GM19025 (cell line): Measurements from ENCODE around the gene IGSF21.

Experiments used
- ATAC-seq: cut with Tn5 transposase; IDR thresholded peaks from one replicate; pipeline ENCODE4 v1.9.1; 2021; ENCODE audit warnings: mild to moderate bottlenecking, low read depth, moderate library complexity; ENCODE audit not compliant: unreplicated experiment

The IGSF21 gene

DNA sequence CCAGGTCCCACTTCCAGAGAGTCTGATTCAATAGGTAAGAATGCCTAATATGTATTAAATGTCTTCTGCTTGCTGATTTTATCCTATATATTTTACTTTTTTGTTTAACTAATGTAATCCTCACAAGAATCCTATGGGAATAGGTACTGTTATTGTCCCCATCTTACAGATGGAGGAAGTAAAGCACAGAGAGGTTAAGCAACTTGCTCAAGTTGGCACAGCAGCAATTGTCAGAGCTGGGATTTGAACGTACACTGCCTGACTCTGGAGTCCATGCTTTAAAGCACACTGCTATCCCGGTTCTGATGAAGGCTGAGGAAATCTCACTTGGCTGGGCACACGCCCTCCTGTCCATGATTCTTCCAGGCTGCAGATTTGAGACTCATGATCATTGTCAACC, 62.8 kb downstream of the IGSF21 start:
- ATAC-seq: no peak

DNA sequence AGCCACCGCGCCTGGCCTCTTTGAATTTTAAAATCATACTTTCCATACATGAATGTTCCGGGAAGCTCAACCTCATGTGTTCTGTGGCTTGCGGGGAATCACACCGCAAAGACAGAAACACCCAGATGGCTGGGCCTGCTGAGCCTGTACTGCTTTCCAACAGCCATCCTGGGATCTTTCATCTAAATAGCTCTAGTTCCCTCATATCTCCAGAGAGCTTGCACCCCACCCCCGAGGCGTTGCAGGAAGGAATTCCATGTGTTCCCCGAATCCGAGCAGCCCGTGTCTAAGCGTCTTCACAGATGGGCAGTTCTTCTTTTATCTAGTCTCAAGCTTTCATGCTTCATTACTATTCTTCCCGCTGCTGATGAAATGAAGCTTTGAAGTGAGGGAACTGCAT, 66.4 kb downstream of the IGSF21 start:
- ATAC-seq: no peak

DNA sequence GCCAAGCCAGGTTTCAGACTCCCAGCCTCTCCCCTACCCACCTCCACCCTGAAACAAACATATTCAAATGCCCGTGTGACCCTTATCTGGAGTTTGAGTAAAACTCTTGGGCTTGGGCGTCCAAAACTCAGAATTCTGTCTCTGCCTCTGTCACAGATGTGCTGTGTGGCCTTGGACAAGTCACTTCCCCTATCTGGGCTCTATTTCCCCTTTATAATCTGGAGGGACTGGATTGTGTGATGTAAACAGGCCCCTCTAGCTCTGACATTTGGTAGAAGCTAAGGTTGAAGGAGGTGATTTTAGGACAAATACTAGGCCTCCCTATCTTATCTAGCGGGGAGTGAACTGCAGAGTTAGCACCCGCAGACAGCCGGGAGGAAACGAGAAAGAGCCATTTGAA, 67.5 kb downstream of the IGSF21 start:
- no peak for ATAC-seq

DNA sequence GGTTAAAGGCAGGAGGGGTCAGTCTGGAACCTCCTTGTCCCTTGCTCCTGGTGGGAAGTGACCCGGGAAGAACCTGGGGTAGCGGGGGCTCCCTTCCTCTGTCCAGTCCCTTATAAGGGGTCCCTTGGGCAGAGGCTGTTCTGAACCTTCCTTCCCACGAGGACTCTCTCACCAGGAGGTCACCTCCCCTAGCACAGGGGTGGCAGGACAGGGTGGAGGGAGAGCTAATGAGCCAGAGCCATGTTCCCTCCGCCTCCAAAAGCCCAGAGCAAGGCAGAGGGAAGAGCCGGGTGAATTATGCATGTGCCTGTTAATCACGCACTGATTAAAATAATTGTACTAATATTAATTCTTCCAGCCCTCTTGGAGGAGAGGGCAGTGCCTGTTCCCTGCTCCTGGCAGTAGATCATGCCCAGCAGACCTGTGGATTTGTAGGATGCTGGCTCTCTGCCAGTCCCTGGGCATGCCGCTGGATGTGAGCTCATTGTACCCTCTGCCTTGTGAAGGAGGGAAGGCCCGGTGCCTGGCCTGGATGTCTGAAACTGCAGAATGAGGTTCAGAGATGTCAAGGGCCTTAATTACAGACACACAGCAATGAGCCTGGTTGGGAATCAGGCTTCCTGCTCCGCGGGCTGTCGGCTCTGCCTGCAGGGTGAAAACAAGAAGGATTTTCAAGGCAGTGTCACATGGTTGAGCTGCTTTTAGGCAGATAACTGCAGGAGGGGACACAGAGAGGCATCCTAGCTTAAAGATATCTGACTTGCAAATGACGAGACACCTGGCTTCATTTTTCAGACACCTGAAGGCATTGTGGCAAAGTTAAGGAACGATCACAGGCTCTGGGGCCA, 68.2 kb downstream of the IGSF21 start:
- no peak for ATAC-seq

DNA sequence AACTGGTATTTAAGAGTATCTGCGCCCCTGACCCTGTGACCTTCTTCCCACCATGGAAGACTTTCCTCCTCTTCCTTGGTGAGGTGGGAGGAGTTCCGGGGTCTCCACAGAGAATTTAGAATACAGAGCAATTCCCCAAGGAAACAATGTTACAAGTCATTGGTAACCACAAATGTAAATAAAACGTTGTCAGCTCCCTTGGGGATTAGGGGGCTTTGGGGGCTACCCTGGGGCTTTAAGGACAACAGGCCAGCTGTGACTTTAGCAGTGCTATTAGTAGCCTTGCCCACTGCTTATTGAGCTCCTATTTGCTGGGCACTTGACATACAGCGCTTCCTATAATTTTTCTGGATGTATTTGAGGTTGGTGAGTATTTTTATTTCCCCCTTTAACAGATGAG, 69.0 kb downstream of the IGSF21 start:
- ATAC-seq: no peak

DNA sequence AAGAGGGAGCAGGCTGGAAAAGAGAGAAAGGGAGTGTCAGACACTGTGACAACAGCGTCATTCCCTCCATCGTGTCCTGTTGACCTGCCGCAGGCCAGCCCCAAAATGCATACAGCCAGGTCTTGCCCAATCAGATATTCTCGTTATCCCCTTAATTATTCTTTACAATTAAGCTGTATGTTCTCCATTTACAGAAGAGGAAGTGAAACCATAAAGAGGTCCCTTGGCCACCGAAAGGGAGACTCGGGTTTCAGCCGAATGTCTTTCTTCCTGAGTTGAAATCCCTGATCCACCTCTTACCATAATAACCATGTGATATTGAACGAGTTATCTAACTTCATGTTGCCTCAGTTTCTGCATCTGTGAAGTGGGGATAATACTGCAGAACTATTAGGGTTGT, 70.5 kb downstream of the IGSF21 start:
- no peak for ATAC-seq

DNA sequence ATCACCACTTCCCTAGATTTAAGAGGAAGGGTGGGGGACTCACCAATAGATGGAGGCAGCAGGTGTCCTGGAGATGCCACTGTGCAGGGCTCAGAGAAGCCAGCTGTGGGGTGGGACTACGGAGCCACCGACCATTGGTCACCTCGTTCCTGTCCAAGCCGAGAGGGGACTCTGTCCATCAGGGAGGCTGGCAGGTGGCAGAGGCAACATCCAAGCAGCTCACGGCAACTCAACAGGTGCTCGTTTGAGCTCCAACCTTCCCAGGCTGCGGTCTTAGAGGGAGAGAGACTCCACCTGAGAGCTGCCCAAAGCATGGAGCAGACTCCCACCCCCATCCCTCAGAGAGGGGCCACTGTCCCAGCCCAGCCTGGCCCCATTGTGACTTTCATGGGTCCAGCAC, 71.4 kb downstream of the IGSF21 start:
- ATAC-seq: no peak

DNA sequence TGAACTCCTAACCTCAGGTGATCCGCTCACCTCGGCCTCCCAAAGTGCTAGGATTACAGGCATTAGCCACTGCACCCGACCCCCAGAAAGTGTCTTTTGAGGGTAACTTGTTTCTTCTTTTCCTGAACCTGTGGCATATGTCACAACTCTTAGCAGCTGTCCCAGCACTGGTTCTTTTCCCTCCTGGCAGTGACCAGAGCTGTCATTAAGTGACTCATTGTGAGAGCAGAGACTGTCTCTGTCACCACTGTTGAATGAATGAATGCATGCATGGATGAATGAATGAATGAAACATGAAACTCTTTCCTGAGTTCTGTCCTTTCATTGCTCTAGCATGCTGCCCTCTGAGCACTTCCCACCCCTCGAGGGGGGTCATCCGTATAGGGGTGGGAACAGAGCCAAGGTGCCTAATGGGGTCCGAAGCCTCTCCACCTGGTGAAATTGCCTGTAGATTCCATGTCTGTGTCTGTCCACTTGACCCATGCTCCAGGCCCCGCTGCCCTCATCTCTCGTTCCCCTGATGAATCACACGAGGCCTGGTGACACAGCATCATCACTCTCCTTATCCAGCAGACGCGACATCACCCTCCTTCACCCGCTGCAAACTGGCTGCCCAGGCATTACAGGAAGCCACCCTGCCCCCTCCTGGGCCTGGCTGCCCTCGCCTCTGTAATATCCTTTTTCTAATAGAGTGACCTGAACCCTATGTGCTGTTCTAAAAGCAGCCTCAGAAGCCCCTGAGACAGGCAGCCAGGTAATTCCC, 75.0 kb downstream of the IGSF21 start:
- ATAC-seq: no peak

DNA sequence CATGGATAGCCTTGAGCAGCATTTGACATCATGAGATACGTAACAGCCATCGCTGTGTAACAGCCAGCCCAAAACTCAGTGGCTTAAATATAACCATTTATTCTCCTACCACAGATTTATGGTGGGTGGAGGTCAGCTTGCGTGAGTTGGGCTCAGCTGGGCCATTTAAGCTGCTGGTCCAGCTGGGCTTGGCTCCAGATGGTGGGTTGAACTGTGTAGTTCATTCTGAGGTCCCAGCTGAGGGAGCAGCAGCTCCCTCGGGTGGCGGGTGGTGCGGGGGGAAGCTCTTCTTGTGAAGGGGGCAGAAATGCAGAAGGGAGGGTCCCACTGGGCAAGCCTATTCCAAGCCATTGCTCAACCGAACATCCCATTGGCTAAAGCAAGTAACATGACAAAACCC, 75.9 kb downstream of the IGSF21 start:
- no peak for ATAC-seq

DNA sequence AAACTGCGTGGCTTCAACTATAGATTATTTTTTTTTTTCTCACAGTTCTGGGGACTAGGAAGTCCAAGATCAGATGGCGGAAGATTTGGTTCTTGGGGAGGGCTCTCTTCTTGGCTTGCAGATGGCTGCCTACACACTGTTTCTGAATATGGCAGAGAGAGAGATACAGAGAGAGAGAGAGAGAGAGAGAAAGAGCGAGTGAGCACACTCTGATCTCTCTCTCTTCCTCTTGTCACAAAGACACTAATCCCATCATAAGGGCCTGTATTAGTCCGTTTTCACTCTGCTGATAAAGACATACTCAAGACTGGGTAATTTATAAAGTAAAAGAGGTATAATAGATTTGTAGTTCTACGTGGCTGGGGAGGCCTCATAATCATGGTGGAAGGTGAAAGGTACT, 79.5 kb downstream of the IGSF21 start:
- ATAC-seq: no peak

DNA sequence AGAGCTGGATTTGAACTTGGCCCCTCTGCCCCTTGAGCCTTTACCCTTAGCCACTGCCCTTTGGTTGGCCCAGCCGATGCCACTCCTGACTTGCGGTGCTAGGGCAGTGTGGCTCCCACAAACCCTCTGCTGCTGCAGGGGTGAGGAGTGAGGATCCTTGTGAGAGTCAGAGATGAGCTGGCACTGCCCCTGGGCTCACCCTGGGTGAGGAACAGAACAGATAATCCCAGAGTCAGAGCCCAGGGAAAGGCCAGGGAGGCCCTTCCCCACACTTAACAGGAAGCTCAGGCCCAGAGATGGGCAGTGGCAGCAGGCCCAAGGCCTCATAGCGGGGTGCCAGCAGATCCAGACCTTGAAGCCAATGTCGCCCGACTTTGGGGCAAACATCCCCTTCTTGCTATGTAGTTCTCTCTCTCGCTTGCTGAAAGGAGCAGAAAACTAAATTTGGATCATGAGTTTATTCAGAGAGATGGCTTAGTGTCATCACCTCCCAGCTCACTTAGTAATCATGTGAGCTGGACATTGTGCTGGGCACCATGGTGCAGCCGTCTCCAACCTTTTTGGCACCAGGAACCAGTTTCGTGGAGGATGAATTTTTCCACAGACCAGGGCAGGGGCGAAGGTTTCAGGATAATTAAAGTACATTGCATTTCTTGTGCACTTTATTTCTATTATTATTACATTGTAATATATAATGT, 81.4 kb downstream of the IGSF21 start:
- ATAC-seq: no peak

DNA sequence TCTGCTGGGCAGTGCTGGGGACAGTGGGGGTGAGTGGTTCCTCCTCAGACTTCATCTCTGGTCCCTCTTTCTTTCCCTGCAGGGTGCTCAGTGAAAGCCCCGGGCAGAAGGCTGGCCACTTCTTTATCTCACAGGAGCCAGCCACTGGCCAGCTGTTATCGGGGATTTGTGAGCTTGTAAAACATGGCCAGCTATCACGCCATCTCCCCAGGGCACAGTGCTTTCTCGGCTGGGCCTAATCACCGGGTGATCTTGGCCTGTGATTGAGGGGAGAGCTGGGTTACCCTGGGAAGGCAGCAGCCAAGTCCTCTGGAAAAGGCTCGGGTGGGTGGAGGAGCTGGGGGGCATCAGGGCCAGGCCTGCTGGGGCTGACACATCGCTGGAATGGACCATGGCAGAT, 83.0 kb downstream of the IGSF21 start:
- no peak for ATAC-seq

DNA sequence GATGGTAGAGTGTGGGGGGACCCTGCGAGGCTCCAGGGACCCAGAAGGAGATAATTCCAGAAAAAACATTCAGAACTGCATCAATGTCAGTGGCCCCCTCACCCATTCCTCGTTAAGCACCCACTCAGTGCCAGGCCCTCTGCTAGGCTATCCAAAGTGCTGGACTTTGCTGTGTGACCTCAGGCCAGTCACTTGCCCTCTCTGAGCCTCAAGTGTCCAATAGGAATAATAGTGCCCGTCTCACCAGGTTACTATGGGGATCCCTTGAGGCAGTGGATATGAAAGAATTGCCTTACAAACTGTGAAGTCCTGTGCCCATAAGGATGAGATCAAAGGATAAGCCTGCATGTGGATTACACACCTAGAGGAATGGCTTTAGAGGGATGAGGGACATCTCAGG, 83.4 kb downstream of the IGSF21 start:
- no peak for ATAC-seq

DNA sequence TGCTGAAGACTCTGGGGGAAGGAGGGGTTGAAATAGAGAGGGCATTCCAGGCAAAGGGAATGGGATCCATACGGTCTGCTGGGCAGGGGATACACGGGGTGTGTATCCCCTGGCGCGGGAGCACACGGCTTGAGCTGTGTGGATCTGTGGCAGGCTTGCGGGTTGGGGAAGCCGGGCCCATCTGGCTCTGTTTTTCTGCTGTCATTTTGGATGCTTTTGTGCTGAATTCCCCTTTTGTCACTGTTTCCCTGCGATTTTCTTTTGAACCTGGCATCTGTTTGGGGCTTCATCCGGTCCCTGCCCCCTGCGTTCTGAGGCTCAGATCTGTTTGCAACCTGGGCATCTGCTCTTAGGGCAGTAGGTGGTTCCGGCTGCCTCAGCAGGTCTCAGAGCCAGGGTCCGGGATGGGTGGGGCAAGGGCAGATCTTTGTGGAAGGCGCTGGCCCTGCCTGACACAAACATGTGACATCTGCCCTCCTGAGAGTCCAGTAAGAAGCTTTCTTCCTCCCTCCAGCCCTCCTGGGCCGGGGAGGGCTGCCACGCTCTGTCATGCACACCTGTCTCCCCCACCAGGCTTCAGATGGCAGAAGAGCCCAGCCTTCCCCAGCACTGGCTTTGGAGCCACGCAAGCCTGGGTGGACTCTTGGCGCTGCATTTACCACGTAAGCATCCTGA, 84.0 kb downstream of the IGSF21 start:
- no peak for ATAC-seq

DNA sequence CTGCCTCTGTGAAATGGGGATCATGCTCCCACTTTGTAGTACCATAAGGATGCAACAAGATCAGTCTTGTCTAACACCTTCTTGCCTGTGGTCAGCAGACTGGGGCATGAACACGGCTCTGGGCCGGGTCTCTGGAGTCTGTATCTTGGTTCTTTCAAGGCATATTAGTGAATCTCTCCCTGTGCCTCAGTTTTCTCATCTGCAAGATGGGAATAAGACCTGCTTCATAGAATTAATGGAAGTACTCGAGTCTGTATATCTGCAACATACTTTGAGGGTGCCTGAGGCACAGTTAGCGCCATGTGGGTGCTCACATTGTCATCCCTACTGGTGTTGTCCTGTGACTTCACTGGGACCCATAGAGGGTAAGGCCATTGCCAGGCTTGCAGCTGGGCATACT, 84.6 kb downstream of the IGSF21 start:
- ATAC-seq: no peak

DNA sequence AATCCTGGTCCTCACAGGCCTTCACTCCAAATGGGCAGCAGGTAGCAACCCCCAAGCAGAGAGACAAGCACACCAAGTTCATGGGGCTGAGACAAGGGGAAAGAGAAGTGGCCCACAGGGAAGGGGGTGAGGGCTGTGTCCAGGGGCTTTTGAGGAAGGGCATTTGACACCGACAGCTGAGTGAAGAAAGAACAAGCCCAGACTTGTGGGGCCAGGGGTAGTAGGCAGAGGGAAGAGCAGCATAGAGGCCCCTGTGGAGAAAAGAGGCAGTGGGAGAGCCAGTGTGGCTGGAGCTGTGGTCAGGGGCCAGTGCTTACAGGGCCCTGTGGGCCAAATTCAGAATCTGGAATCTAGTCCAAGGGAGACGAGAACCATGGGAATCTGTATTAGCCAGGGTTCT, 85.4 kb downstream of the IGSF21 start:
- ATAC-seq: no peak

DNA sequence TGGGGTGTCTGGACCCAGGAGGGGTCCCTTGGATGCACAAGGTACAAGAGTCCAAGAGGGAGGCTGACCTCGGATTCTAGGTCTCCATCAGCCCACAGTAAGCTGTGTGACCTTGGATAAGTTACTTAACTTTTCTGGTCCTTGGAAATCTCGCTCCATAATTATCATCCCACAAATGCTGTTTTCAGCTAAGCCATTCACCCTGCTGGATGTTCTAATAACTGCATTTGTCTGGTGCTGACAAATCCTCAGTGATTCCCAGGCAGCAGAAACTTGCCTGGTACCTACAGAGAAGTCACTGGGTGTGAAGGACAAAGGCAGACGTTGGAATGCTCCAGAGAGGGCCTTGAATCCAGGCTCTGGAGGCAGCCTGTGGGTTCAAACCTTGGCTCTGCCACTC, 89.7 kb downstream of the IGSF21 start:
- no peak for ATAC-seq

DNA sequence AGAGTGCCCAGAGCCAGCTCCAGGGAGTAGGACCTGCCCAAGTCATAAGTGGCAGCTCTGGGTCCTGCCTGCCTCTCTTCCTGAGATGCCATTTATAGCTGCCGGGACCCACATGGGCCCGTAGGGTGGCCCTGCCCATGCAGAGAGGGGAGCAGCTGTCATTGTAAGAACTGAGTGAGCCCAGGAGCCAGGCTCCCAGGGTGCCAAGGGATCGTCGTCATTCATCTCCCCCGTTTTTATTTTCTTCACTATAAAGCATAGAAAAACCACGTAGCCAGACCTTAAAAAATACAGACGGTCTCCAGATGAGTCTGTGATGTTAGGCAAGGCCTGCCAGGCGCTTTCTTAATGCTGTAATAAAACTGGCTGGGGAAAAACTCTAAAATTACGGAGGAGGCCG, 90.7 kb downstream of the IGSF21 start:
- ATAC-seq: no peak

DNA sequence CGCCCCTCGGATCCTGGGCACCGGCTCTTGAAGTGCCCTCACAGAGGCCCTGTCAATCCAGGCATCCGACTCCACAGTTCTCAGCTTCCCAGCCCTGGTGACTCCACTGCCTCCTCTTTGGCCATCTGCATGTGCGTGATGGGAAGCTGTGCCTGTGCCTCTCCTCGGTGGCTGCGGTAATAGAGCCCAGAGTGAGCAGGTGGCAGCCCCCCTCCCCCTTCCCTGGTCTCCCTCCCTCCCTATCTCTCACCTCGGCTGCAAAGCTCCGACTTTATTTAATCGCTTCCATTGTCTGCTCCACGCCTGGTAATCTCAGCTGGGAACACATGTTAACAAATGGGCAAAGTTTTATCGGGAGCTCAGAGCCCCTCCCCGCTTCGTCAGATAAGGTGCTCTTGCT, 91.9 kb downstream of the IGSF21 start:
- ATAC-seq: no peak

DNA sequence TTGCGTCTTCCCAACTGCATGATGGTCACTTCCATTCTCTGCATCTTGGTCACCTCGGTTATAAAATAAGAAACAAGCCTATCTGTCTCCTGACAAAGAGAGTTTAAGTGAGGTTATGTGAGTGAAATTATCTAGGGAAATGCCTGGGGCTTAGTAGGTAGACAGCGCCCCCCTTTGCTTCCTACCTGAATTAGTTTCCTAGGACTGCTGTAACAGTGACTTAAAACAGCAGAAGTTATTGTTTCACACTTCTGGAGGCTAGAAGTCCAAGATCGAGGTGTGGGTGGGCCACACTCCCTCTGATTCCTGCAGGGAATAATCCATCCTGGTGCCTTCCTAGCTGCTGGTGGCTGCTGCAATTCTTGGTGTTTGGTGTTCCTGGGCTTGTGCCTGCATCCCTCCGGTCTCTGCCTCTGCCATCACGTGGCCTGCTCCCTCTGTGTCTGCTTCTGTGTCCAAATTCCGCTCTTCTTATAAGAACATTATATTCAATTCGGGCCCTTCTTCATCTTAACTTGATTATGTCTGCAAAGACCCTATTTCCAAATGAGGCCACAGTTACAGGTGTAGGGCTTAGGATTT, 92.6 kb downstream of the IGSF21 start:
- ATAC-seq: no peak

DNA sequence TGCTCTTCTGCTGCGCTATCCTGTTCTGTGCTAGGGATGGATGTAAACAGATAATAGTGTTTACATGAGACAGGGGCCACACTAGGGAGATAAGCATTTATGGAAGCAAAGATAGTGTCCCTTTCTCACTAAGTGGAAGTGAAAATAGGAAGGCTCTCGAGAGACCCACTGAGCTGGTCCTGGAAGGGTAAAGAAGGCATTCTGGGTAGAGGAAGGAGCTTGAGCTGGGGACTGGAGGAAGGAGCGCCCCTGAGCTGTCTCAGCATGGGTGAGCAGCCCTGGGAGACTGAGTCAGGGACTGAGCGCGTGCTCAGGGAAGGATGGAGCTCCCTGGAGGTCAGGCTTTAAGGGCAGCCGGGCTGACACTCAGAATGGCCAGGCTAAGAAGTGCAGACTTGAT, 93.3 kb downstream of the IGSF21 start:
- no peak for ATAC-seq
